T1000 (cell line): ENCODE data around the gene ZNF568.

Source experiments
- DNase-seq: peaks from one replicate; lab custom pipeline; 2025; ENCODE audit warnings: mixed read lengths; lab: John Stamatoyannopoulos, UW

Gene ZNF568

DNA sequence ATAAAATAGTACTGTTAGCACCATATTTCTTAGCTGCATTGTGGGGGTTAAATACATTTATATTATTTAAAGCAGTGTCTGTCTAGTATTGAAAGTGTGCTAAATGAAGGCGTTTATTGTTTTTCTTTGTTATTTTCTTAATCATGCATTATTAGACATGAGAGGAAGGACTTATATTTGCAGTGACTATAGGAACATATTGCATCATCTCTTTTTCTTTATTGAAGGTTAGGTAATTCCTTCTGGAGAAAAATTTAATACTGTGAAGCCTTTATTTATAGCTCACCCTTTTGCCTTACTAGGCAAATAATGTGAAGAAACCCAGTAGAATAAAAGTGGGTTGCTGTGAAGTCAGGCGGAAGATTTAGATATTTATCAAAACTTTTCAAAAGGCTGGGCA lies 83.2 kb downstream of the ZNF568 start:
- DNase-seq: no peak

DNA sequence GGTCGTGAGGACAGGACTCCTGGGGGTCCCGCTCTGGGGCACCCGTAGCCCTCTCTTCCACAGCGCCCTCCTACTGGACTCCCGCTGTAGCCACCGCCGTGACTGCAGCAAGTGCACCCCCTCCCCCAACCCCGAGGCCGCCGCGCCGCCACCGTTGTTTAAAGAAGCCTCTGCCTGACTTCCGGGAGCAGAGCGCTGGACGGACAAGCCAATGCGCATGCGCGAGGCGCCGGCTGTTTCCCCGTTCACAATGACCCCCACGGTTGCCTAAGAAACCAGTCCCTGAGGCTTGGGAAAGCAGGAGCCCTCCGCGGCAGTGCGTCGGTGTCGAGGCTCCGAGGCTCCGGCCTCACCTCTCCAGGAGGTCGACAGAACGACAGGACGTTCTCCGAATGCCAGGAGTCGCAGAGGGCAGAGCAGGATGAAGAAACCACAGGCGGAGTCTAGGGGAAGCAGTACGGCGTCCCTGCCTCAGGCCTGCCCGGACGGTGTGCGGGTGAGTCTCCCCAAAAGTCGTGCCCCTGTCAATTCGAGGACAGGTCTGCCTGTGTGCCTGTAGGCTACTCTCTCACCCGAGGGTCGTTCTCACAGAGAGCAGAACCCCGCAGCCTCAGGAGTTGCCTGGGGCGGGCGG lies 91.6 kb downstream of the ZNF568 start:
- DNase-seq: peak; percentile 60

DNA sequence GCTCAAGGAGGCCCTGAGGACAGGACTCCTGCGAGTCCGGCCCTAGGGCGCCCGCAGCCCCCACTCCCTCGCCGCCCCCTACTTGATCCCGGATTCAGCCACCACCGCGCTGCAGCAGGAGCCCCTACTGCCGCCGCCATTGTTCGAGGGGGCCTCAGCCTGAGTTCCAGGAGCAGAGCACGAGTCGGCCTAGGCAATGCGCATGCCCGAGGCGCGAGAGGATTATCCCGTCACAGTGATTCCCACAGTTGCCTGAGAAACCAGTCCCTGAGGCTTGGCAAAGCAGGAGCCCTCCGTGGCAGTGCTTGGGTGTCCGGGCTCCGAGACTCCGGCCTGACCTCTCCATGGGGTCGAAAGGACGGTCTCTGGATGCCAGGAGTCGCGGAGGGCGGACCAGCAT lies 93.7 kb downstream of the ZNF568 start:
- DNase-seq: no peak

DNA sequence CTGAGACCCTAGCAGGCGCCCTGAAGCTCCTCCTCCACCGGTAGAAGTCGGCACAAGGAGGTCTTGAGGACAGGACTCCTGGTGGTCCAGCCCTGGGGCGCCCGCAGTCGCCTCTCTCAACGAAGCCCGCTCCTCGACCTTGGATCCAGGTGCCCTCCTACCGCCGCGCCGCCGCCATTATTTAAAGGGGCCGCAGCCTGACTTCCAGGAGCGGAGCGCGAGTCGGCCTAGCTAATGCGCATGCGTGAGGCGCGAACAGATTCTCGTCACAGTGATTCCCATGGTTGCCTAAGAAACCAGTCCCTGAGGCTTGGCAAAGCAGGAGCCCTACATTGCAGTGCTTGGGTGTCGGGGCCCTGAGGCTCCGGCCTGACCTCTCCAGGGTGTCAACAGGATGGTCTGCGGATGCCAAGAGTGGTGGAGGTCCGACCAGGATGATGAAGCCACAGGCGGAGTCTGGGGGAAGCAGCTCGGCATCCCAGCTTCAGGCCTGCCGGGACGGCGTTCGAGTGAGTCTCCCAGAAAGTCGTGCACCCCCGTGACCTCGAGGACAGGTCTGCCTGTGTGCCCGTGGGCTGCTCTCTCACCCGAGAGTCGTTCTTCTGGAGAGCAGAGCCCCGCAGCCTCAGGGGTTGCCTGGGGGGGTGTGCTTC lies 96.1 kb downstream of the ZNF568 start:
- DNase-seq: no peak

DNA sequence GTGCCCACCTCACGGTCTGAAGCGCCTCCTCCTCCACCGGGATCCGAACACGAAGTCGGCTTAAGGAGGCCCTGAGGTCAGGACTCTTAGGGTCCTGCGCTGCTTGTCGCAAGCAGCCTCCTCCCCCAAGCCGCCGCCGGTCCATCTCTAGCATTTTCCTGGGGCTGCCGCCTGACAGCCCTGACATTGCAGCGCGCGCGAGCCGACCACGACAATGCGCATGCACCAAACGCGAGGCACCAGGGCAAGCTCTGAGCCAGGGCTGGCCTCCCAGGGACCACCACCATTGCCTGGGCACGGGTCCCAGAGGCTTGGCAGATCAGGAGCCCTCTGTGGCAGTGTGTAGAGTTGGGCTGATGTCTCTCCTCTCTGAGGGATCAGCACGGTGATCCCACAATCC lies 98.3 kb downstream of the ZNF568 start:
- DNase-seq: no peak

DNA sequence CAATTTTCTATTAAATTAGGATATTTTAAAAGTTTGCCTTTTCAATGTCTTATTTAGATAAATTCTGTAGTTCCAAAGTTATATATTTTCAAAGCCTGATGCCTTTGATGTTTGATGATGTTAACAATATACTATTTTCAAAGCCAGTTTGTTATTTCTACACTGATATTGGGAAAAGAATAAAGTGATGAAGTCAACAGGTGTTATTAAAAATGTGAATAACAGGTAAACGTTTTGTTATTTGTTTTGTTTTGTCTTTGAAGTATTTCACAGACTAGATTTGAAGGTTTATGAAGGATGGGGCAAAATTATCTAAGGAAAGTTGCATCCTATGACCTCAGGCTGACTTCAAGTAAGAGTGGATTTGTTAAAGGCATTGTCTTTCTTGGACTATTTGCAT lies 129.0 kb downstream of the ZNF568 start:
- no peak for DNase-seq
